ENCODE measurements around the gene PSD2. TPM values are rescaled to one million over a fixed set of nuclear protein-coding genes. Genes with fewer than 3 reads are reported as not detected.

Gene PSD2
- total and polyA plus RNA-seq, 4 donors, result 0.05 TPM; not detected in 3

DNA sequence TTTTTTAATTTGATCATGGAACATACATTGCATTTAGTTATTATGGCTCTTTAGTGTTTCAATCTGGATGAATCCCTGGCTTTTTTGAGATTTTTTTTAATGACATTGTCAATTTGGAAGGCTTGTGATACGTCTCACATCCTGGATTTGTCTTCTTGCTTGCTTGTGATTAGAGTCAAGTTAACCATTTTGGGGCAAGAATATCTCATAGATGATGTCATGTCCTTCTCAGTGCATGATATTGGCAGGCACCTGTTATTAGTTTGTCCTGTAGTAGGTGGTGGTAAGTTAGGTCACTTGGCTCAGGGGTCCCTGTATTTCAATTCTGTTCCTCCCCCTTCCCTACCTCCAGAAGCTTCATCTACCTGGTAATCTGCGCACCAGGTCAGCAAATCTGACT lies 3.3 kb downstream of the PSD2 start:
- no peaks in the 10 kb centered on the region for H3K36me3 ChIP-seq (ENCODE audit: control insufficient read depth in 4 of 4, insufficient read depth in 3 of 4, low read depth in 1 of 4, low read length in 3 of 4)
- H3K9ac ChIP-seq (ENCODE audit: low read depth in 1 of 2, low read length in 2 of 2), result no peak overlapping the region
- H3K27me3 ChIP-seq (ENCODE audit: control insufficient read depth in 4 of 4, insufficient read depth in 4 of 4, low read length in 3 of 4), result peaks cover 0 to 6% (median 2%) of the 10 kb centered on the region in 4 donors
- WGBS, result 85% methylated on average over 2 of the region's 2 CpGs
- H3K4me1 ChIP-seq (ENCODE audit: control insufficient read depth in 4 of 4, insufficient read depth in 4 of 4, low read length in 3 of 4), result peaks cover 0 to 10% (median 2%) of the 10 kb centered on the region in 4 donors
- DNase-seq (ENCODE audit: low spot score), result no peak
- no peak overlapping the region for H3K4me3 ChIP-seq (ENCODE audit: low read depth in 1 of 3, low read length in 3 of 3)
- H3K27ac ChIP-seq (ENCODE audit: low read depth in 1 of 2, low read length in 2 of 2), result no peak overlapping the region
- TF ChIP-seq FOXA2 (IDR thresholded peaks at IDR 0.05), result no peak
- TF ChIP-seq NR2F2 (IDR thresholded peaks at IDR 0.05), result no peak
- TF ChIP-seq RXRA (IDR thresholded peaks at IDR 0.05), result no peak
- TF ChIP-seq, protein P1, sequence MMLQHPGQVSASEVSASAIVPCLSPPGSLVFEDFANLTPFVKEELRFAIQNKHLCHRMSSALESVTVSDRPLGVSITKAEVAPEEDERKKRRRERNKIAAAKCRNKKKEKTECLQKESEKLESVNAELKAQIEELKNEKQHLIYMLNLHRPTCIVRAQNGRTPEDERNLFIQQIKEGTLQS (IDR thresholded peaks at IDR 0.05), result no peak
- TF ChIP-seq MAX (IDR thresholded peaks at IDR 0.05), result no peak
- no peak for TF ChIP-seq HNF4G (IDR thresholded peaks at IDR 0.05)
- H3K9me3 ChIP-seq (ENCODE audit: control insufficient read depth in 4 of 4, low read length in 3 of 4), result no peaks in the 10 kb centered on the region

- H3K27me3 ChIP-seq (ENCODE audit: control insufficient read depth in 4 of 4, insufficient read depth in 4 of 4, low read length in 3 of 4), result peaks cover 0 to 6% (median 2%) of the 10 kb centered on the region in 4 donors
- no peak overlapping the region for H3K27ac ChIP-seq (ENCODE audit: low read depth in 1 of 2, low read length in 2 of 2)
- H3K9ac ChIP-seq (ENCODE audit: low read depth in 1 of 2, low read length in 2 of 2), result no peak overlapping the region
- H3K4me1 ChIP-seq (ENCODE audit: control insufficient read depth in 4 of 4, insufficient read depth in 4 of 4, low read length in 3 of 4), result peaks cover 0 to 10% (median 2%) of the 10 kb centered on the region in 4 donors
- no peak for DNase-seq (ENCODE audit: low spot score)
- H3K36me3 ChIP-seq (ENCODE audit: control insufficient read depth in 4 of 4, insufficient read depth in 3 of 4, low read depth in 1 of 4, low read length in 3 of 4), result no peaks in the 10 kb centered on the region
- H3K4me3 ChIP-seq (ENCODE audit: low read depth in 1 of 3, low read length in 3 of 3), result no peak overlapping the region
- TF ChIP-seq TAF1 (conservative IDR thresholded peaks at IDR 0.05), result no peak
- TF ChIP-seq, protein P1 (IDR thresholded peaks at IDR 0.05), result no peak
- no peak for TF ChIP-seq FOXA1 (IDR thresholded peaks at IDR 0.05)
- TF ChIP-seq, protein P2, sequence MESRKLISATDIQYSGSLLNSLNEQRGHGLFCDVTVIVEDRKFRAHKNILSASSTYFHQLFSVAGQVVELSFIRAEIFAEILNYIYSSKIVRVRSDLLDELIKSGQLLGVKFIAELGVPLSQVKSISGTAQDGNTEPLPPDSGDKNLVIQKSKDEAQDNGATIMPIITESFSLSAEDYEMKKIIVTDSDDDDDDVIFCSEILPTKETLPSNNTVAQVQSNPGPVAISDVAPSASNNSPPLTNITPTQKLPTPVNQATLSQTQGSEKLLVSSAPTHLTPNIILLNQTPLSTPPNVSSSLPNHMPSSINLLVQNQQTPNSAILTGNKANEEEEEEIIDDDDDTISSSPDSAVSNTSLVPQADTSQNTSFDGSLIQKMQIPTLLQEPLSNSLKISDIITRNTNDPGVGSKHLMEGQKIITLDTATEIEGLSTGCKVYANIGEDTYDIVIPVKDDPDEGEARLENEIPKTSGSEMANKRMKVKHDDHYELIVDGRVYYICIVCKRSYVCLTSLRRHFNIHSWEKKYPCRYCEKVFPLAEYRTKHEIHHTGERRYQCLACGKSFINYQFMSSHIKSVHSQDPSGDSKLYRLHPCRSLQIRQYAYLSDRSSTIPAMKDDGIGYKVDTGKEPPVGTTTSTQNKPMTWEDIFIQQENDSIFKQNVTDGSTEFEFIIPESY (IDR thresholded peaks at IDR 0.05), result no peak
- TF ChIP-seq FOXA2 (IDR thresholded peaks at IDR 0.05), result no peak
- TF ChIP-seq HNF4G (IDR thresholded peaks at IDR 0.05), result no peak
- H3K9me3 ChIP-seq (ENCODE audit: control insufficient read depth in 4 of 4, low read length in 3 of 4), result no peaks in the 10 kb centered on the region
These were observed 3.8 kb downstream of the PSD2 start for GRCh38 chr5:139799359-139799758.

- Histone ChIP-seq H3K9ac (ENCODE audit: low read depth in 1 of 2, low read length in 2 of 2) (no peak overlapping the region), H3K36me3 (ENCODE audit: control insufficient read depth in 4 of 4, insufficient read depth in 3 of 4, low read depth in 1 of 4, low read length in 3 of 4) (no peaks in the 10 kb centered on the region), H3K27ac (ENCODE audit: low read depth in 1 of 2, low read length in 2 of 2) (no peak overlapping the region), H3K9me3 (ENCODE audit: control insufficient read depth in 4 of 4, low read length in 3 of 4) (no peaks in the 10 kb centered on the region), H3K4me1 (ENCODE audit: control insufficient read depth in 4 of 4, insufficient read depth in 4 of 4, low read length in 3 of 4) (no peaks in the 10 kb centered on the region), H3K27me3 (ENCODE audit: control insufficient read depth in 4 of 4, insufficient read depth in 4 of 4, low read length in 3 of 4) (no peaks in the 10 kb centered on the region), H3K4me3 (ENCODE audit: low read depth in 1 of 3, low read length in 3 of 3) (no peak overlapping the region)
- DNase-seq (ENCODE audit: low spot score), result no peak
- 88% methylated on average over 2 of the region's 2 CpGs for WGBS
- TF ChIP-seq, protein P3, sequence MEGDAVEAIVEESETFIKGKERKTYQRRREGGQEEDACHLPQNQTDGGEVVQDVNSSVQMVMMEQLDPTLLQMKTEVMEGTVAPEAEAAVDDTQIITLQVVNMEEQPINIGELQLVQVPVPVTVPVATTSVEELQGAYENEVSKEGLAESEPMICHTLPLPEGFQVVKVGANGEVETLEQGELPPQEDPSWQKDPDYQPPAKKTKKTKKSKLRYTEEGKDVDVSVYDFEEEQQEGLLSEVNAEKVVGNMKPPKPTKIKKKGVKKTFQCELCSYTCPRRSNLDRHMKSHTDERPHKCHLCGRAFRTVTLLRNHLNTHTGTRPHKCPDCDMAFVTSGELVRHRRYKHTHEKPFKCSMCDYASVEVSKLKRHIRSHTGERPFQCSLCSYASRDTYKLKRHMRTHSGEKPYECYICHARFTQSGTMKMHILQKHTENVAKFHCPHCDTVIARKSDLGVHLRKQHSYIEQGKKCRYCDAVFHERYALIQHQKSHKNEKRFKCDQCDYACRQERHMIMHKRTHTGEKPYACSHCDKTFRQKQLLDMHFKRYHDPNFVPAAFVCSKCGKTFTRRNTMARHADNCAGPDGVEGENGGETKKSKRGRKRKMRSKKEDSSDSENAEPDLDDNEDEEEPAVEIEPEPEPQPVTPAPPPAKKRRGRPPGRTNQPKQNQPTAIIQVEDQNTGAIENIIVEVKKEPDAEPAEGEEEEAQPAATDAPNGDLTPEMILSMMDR (IDR thresholded peaks at IDR 0.05; ENCODE audit: low read depth, low read length, missing input control), result no peak
- TF ChIP-seq REST (IDR thresholded peaks at IDR 0.05) (no peak), MAX (IDR thresholded peaks at IDR 0.05) (no peak), RAD21 (IDR thresholded peaks at IDR 0.05) (no peak), EGR1 (IDR thresholded peaks at IDR 0.05; ENCODE audit: low read depth in 2 of 2) (no peak), HNF4G (IDR thresholded peaks at IDR 0.05) (no peak), RXRA (IDR thresholded peaks at IDR 0.05) (no peak), FOXA2 (IDR thresholded peaks at IDR 0.05) (no peak), TAF1 (conservative IDR thresholded peaks at IDR 0.05) (no peak), SP1 (IDR thresholded peaks at IDR 0.05) (no peak), JUND (IDR thresholded peaks at IDR 0.05) (no peak), FOXA1 (IDR thresholded peaks at IDR 0.05) (no peak), YY1 (IDR thresholded peaks at IDR 0.05) (no peak), NR2F2 (IDR thresholded peaks at IDR 0.05) (no peak), HNF4A (conservative IDR thresholded peaks at IDR 0.05) (no peak)
- TF ChIP-seq, protein P1 (IDR thresholded peaks at IDR 0.05), result no peak
These were observed 8.4 kb downstream of the PSD2 start for GRCh38 chr5:139803978-139804377.
